Measurements from ENCODE around the gene CELF3. TPM values are rescaled to one million over a fixed set of nuclear protein-coding genes. Genes with fewer than 3 reads are reported as not detected.

CELF3 gene
- polyA plus RNA-seq, 1 experiment: not detected

DNA sequence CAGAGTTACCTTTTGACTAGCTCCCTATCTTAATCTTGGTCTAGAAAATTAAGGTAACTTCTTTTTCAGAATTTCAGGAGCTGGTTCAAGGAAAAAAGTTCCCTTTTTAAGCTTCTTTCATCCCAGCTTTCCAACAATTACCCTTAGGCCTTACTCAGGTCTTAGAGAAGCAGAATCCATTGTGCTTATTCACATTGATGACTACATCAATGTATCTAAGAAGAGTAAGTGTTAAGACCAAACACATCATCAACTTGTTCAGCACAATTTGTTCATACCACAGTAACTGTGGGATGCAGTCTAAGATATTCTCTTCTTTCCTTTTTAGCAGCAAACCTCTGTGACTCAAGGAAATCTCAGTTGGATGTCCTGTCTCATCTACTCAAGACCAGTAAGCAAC, 42.6 kb upstream of the CELF3 start:
- POLR2A ChIA-PET: no interaction called here
- CTCF ChIA-PET: no interaction called here
- no peak for DNase-seq (ENCODE audit: low read depth, low spot score)
- Histone ChIP-seq H3K4me3 (ENCODE audit: low read depth, low read length) (no peak overlapping the region), H3K27me3 (ENCODE audit: control insufficient read depth, insufficient read depth, low read length) (no peaks in the 10 kb centered on the region), H3K9me3 (ENCODE audit: control insufficient read depth, insufficient read depth, low read length) (no peaks in the 10 kb centered on the region), H3K27ac (ENCODE audit: low read depth, low read length) (no peak overlapping the region)
- TF ChIP-seq, protein P1, sequence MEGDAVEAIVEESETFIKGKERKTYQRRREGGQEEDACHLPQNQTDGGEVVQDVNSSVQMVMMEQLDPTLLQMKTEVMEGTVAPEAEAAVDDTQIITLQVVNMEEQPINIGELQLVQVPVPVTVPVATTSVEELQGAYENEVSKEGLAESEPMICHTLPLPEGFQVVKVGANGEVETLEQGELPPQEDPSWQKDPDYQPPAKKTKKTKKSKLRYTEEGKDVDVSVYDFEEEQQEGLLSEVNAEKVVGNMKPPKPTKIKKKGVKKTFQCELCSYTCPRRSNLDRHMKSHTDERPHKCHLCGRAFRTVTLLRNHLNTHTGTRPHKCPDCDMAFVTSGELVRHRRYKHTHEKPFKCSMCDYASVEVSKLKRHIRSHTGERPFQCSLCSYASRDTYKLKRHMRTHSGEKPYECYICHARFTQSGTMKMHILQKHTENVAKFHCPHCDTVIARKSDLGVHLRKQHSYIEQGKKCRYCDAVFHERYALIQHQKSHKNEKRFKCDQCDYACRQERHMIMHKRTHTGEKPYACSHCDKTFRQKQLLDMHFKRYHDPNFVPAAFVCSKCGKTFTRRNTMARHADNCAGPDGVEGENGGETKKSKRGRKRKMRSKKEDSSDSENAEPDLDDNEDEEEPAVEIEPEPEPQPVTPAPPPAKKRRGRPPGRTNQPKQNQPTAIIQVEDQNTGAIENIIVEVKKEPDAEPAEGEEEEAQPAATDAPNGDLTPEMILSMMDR (IDR thresholded peaks at IDR 0.05; ENCODE audit: low read depth, low read length): no peak

DNA sequence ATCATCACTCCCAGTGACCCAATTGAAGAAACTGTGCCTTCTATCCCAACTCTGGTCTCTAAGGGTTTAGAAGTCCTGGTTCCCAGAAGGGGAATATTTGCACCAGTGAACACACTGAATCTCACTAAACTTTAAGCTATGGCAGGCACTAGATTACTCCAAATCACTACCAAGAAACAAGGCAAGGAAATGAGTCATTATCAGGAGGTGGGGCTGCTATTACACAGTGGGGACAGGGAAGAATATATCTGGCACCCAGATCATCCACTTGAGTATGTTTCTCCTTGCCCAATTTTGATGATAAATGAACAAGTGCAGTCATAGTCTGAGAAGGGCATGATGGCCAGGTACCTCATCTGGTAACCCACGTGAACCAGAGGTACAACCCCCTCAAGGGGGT, 39.7 kb upstream of the CELF3 start:
- Histone ChIP-seq H3K27ac (ENCODE audit: low read depth, low read length) (no peak overlapping the region), H3K4me3 (ENCODE audit: low read depth, low read length) (no peak overlapping the region), H3K9me3 (ENCODE audit: control insufficient read depth, insufficient read depth, low read length) (no peaks in the 10 kb centered on the region), H3K27me3 (ENCODE audit: control insufficient read depth, insufficient read depth, low read length) (no peaks in the 10 kb centered on the region)
- ChIA-PET POLR2A (no interaction called here), CTCF (interaction anchor here (0.9 to 1.0 kb wide), 2 partner anchors 21 to 63 kb away, joined by 3 to 4 read pairs; no protein-coding TSS in a partner anchor)
- no peak for DNase-seq (ENCODE audit: low read depth, low spot score)
- TF ChIP-seq, protein P1 (IDR thresholded peaks at IDR 0.05; ENCODE audit: low read depth, low read length): no peak

DNA sequence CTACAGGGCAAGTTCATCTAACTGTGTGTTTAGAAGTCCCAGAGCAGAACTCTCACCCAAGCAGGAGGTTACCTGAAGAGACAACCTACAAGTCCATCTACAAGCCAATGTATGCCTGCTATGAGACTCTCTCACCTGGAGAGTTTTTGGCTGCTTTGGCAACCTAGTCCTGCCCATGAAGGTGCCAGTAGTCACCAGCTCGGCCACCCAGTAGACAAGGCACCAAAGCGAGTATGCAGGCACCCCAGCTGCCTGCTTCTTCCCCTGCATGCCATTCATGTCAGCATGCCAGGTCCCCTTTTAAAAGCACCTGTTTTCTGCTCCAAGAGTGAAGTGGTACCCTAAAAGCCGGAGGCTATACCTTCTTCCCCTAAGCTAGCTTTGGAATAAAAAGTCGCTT, 24.9 kb upstream of the CELF3 start:
- ChIA-PET POLR2A (no interaction called here), CTCF (no interaction called here)
- TF ChIP-seq, protein P1 (IDR thresholded peaks at IDR 0.05; ENCODE audit: low read depth, low read length): no peak
- Histone ChIP-seq H3K27ac (ENCODE audit: low read depth, low read length) (no peak overlapping the region), H3K4me3 (ENCODE audit: low read depth, low read length) (no peak overlapping the region), H3K27me3 (ENCODE audit: control insufficient read depth, insufficient read depth, low read length) (peaks cover 32% of the 10 kb centered on the region), H3K9me3 (ENCODE audit: control insufficient read depth, insufficient read depth, low read length) (peaks cover 8% of the 10 kb centered on the region)
- DNase-seq (ENCODE audit: low read depth, low spot score): no peak

DNA sequence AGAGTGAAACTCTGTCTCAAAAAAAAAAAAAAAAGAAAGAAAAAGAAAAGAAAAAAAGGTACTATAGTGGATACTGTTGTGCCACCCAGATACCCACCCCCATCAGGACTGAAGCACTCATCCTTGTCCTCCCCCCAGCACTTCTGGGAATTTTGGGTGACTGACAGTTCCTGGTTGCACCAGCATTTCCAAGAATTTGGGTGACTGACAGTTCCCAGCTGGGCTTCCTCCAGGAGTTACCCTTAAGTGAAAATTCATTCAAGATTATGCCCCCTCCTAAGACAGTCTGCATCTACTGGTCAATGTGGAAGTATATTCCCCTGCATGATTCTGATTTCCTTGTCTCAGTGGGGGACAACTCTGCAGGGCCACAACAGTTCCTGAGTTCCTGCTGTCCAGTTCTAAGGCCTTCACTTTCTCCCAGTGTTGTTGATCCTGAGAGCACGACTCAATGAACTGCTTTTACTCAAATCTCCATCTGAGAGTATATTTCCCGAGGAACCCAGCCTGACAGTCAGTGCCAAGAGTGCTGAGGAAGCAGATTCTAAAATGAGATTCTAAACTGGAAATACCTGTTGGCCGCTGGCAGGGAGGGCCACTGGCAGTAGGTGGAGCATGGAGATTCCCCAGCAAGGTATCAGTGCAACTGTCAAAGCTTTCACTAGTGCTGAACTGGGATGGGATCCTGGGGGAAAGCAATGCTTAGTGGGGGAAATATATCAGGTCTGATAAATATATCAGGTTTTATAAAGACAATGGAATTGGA, 23.2 kb upstream of the CELF3 start:
- no peak for DNase-seq (ENCODE audit: low read depth, low spot score)
- TF ChIP-seq, protein P1 (IDR thresholded peaks at IDR 0.05; ENCODE audit: low read depth, low read length): no peak
- peaks cover 28% of the 10 kb centered on the region for H3K27me3 ChIP-seq (ENCODE audit: control insufficient read depth, insufficient read depth, low read length)
- no peak overlapping the region for H3K4me3 ChIP-seq (ENCODE audit: low read depth, low read length)
- POLR2A ChIA-PET: no interaction called here
- H3K9me3 ChIP-seq (ENCODE audit: control insufficient read depth, insufficient read depth, low read length): peaks cover 8% of the 10 kb centered on the region
- CTCF ChIA-PET: no interaction called here
- H3K27ac ChIP-seq (ENCODE audit: low read depth, low read length): no peak overlapping the region

DNA sequence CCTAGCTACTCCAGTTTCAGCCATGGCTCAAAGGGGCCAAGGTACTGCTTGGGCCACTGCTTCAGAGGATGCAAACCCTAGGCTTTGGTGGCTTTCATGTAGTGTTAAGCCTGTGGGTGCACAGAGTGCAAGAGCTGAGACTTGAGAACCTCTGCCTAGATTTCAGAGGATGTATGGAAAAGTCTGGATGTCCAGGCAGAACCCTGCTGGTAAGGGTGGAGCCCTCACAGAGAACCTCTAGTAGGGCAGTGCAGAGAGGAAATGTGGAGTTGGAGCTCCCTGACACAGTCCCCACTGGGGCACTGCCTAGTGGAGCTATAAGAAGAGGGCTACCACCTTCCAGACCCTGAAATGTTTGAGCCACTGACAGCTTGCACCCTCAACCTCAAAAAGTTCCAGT, 20.9 kb upstream of the CELF3 start:
- CTCF ChIA-PET: interaction anchor here (1.2 to 1.4 kb wide), 2 partner anchors 44 to 144 kb away, joined by 3 to 5 read pairs; no protein-coding TSS in a partner anchor
- TF ChIP-seq, protein P1 (IDR thresholded peaks at IDR 0.05; ENCODE audit: low read depth, low read length): no peak

More for the DNA sequence above, 20.9 kb upstream of the CELF3 start:
- no peak for DNase-seq (ENCODE audit: low read depth, low spot score)
- Histone ChIP-seq H3K9me3 (ENCODE audit: control insufficient read depth, insufficient read depth, low read length) (peaks cover 8% of the 10 kb centered on the region), H3K27me3 (ENCODE audit: control insufficient read depth, insufficient read depth, low read length) (peaks cover 34% of the 10 kb centered on the region), H3K4me3 (ENCODE audit: low read depth, low read length) (no peak overlapping the region), H3K27ac (ENCODE audit: low read depth, low read length) (no peak overlapping the region)
- POLR2A ChIA-PET: no interaction called here
